Karpas-422 (cell line): ENCODE data around the gene PPIL6. TPM values are rescaled to one million over a fixed set of nuclear protein-coding genes. Genes with fewer than 3 reads are reported as not detected.

Experiments used
- DNase-seq: peaks from one replicate; pipeline ENCODE4 v3.0.0-alpha.2; 2015
- H2AFZ ChIP-seq: fragments of 200-600 bp; sonication (generic); 2 replicates; pipeline ENCODE4 v1.6.1; 2014; ENCODE audit warnings: antibody characterized with exemption, low read length, mixed read lengths
- H3K27ac ChIP-seq: fragments of 200-600 bp; sonication (generic); 2 replicates; pipeline ENCODE4 v1.5.1; 2014; ENCODE audit warnings: mild to moderate bottlenecking, low read length, moderate library complexity
- H3K27me3 ChIP-seq: fragments of 200-600 bp; sonication (generic); 2 replicates; pipeline ENCODE4 v1.6.1; 2014; ENCODE audit warnings: low read length, mixed read lengths
- H3K36me3 ChIP-seq: fragments of 200-600 bp; sonication (generic); 2 replicates; pipeline ENCODE4 v1.6.1; 2014; ENCODE audit warnings: low read length, mixed read lengths; ENCODE audit not compliant: insufficient read depth
- H3K4me1 ChIP-seq: fragments of 200-600 bp; sonication (generic); 2 replicates; pipeline ENCODE4 v1.6.1; 2014; ENCODE audit warnings: mild to moderate bottlenecking, low read length, mixed read lengths
- H3K4me2 ChIP-seq: fragments of 200-600 bp; sonication (generic); 2 replicates; pipeline ENCODE4 v1.6.1; 2014; ENCODE audit warnings: low read length, low read depth, mild to moderate bottlenecking; ENCODE audit not compliant: poor library complexity, severe bottlenecking
- H3K4me3 ChIP-seq: fragments of 200-600 bp; sonication (generic); 2 replicates; pipeline ENCODE4 v1.5.1; 2014; ENCODE audit warnings: mild to moderate bottlenecking, antibody characterized with exemption, low read length, mixed read lengths
- H3K79me2 ChIP-seq: fragments of 200-600 bp; sonication (generic); 2 replicates; pipeline ENCODE4 v1.6.1; 2014; ENCODE audit warnings: mild to moderate bottlenecking, low read length, mixed read lengths
- H3K9ac ChIP-seq: fragments of 200-600 bp; sonication (generic); 2 replicates; pipeline ENCODE4 v1.6.0; 2014; ENCODE audit warnings: low read length
- H3K9me2 ChIP-seq: fragments of 200-600 bp; sonication (generic), shearing (Covaris generic); replicated peaks from 2 replicates; pipeline ENCODE4 v1.6.0; 2014; ENCODE audit warnings: mild to moderate bottlenecking, low read length, moderate library complexity; ENCODE audit not compliant: insufficient read depth
- H3K9me3 ChIP-seq: fragments of 300-700, 200-600 bp; sonication (generic); 2 replicates; pipeline ENCODE4 v1.6.1; 2014; ENCODE audit warnings: low read length, mixed read lengths
- H4K20me1 ChIP-seq: fragments of 200-600 bp; sonication (generic); 2 replicates; pipeline ENCODE4 v1.6.1; 2014; ENCODE audit warnings: mild to moderate bottlenecking, antibody characterized with exemption, low read length, low read depth; ENCODE audit not compliant: insufficient read depth
- total RNA-seq: library from RNA; depleted of rRNA; stranded (reverse); fragments of >200 nt; shearing (Covaris generic); gene quantifications from 2 replicates; pipeline ENCODE4 v1.2.3, GENCODE V29; 2014; ENCODE audit warnings: low replicate concordance

Gene PPIL6
- total RNA-seq, 1 experiment from 2014 or later, result not detected

GRCh38 chr6:109472132-109472995 lies 31.9 kb upstream of the PPIL6 start:
- Histone ChIP-seq H3K9ac (peak overlapping the region; percentile 31), H3K27me3 (no peaks in the 10 kb centered on the region), H3K27ac (peak overlapping the region; percentile 46), H3K4me3 (no peak overlapping the region; the same call in 1 of the 2 replicates), H3K9me2 (no peaks in the 10 kb centered on the region), H3K4me2 (peak overlapping the region; percentile 46), H3K36me3 (peaks cover 65% of the 10 kb centered on the region), H3K9me3 (no peaks in the 10 kb centered on the region), H3K79me2 (peaks cover 91% of the 10 kb centered on the region), H4K20me1 (peaks cover 8% of the 10 kb centered on the region), H2AFZ (no peak overlapping the region), H3K4me1 (peaks cover 25% of the 10 kb centered on the region)
- DNase-seq, result peak; percentile 74

GRCh38 chr6:109471105-109471810 lies 30.8 kb upstream of the PPIL6 start:
- H3K4me1 ChIP-seq, result peaks cover 25% of the 10 kb centered on the region
- no peaks in the 10 kb centered on the region for H3K9me2 ChIP-seq
- no peaks in the 10 kb centered on the region for H3K9me3 ChIP-seq
- H3K36me3 ChIP-seq, result peaks cover 75% of the 10 kb centered on the region
- H3K79me2 ChIP-seq, result peaks cover 91% of the 10 kb centered on the region
- no peak overlapping the region for H3K4me3 ChIP-seq
- H3K9ac ChIP-seq, result 0 out of 2 replicates have a peak overlapping the region, but pooled peaks have one; percentile 31
- H4K20me1 ChIP-seq, result peaks cover 7% of the 10 kb centered on the region
- H2AFZ ChIP-seq, result no peak overlapping the region
- H3K27me3 ChIP-seq, result no peaks in the 10 kb centered on the region
- H3K4me2 ChIP-seq, result no peak overlapping the region
- no peak overlapping the region for H3K27ac ChIP-seq
- DNase-seq, result no peak

- peaks cover 25% of the 10 kb centered on the region for H3K4me1 ChIP-seq
- H3K9me3 ChIP-seq, result no peaks in the 10 kb centered on the region
- no peak for DNase-seq
- peaks cover 92% of the 10 kb centered on the region for H3K79me2 ChIP-seq
- no peaks in the 10 kb centered on the region for H3K9me2 ChIP-seq
- no peak overlapping the region for H3K4me2 ChIP-seq
- no peak overlapping the region for H2AFZ ChIP-seq
- H3K36me3 ChIP-seq, result peaks cover 83% of the 10 kb centered on the region
- no peaks in the 10 kb centered on the region for H3K27me3 ChIP-seq
- H4K20me1 ChIP-seq, result peaks cover 7% of the 10 kb centered on the region
- H3K4me3 ChIP-seq, result no peak overlapping the region
- no peak overlapping the region for H3K27ac ChIP-seq
- H3K9ac ChIP-seq, result no peak overlapping the region
Observed at GRCh38 chr6:109469591-109470189, 29.3 kb upstream of the PPIL6 start.

- peaks cover 10% of the 10 kb centered on the region for H3K4me1 ChIP-seq
- H3K79me2 ChIP-seq, result peaks cover 94% of the 10 kb centered on the region
- H3K27ac ChIP-seq, result no peak overlapping the region
- H3K9me3 ChIP-seq, result no peaks in the 10 kb centered on the region
- H3K9me2 ChIP-seq, result no peaks in the 10 kb centered on the region
- H4K20me1 ChIP-seq, result peaks cover 7% of the 10 kb centered on the region
- H2AFZ ChIP-seq, result no peak overlapping the region
- DNase-seq, result no peak
- no peak overlapping the region for H3K9ac ChIP-seq
- no peak overlapping the region for H3K4me3 ChIP-seq
- H3K4me2 ChIP-seq, result no peak overlapping the region
- H3K36me3 ChIP-seq, result peaks cover 84% of the 10 kb centered on the region
- H3K27me3 ChIP-seq, result no peaks in the 10 kb centered on the region
Observed at GRCh38 chr6:109467696-109468095, 27.3 kb upstream of the PPIL6 start.

- Histone ChIP-seq H3K9me2 (no peaks in the 10 kb centered on the region), H3K36me3 (peaks cover 84% of the 10 kb centered on the region), H3K9ac (no peak overlapping the region), H2AFZ (no peak overlapping the region), H3K27ac (no peak overlapping the region), H4K20me1 (peaks cover 6% of the 10 kb centered on the region; the same call in 1 of the 2 replicates), H3K4me2 (no peak overlapping the region), H3K4me3 (no peak overlapping the region), H3K9me3 (no peaks in the 10 kb centered on the region), H3K4me1 (no peaks in the 10 kb centered on the region), H3K27me3 (no peaks in the 10 kb centered on the region), H3K79me2 (peaks cover 84% of the 10 kb centered on the region)
- DNase-seq, result no peak
Observed at GRCh38 chr6:109466212-109466923, 25.9 kb upstream of the PPIL6 start.

- Histone ChIP-seq H3K4me2 (no peak overlapping the region), H3K9me3 (no peaks in the 10 kb centered on the region), H2AFZ (no peak overlapping the region), H3K4me3 (no peak overlapping the region), H3K27ac (no peak overlapping the region), H3K36me3 (peaks cover 78% of the 10 kb centered on the region), H3K9ac (no peak overlapping the region), H3K4me1 (no peaks in the 10 kb centered on the region), H4K20me1 (0 out of 2 replicates have a peak, but pooled peaks cover 4% of the 10 kb centered on the region), H3K9me2 (no peaks in the 10 kb centered on the region), H3K79me2 (peaks cover 78% of the 10 kb centered on the region), H3K27me3 (no peaks in the 10 kb centered on the region)
- DNase-seq, result no peak
Observed at GRCh38 chr6:109465772-109466171, 25.3 kb upstream of the PPIL6 start.

- Histone ChIP-seq H2AFZ (no peak overlapping the region), H3K4me1 (peaks cover 13% of the 10 kb centered on the region), H3K9me3 (no peaks in the 10 kb centered on the region), H3K9ac (no peak overlapping the region), H3K4me2 (no peak overlapping the region), H3K4me3 (no peak overlapping the region), H3K36me3 (peaks cover 47% of the 10 kb centered on the region), H3K27ac (no peak overlapping the region), H3K9me2 (no peaks in the 10 kb centered on the region), H3K79me2 (peaks cover 43% of the 10 kb centered on the region), H4K20me1 (0 out of 2 replicates have a peak, but pooled peaks cover 4% of the 10 kb centered on the region), H3K27me3 (no peaks in the 10 kb centered on the region)
- no peak for DNase-seq
Observed at GRCh38 chr6:109461733-109462526, 21.5 kb upstream of the PPIL6 start.
